AG08396 (cell line): ENCODE measurements around the gene TBX20.
A peak's percentile ranks its signal among the peaks of the same experiment; 100 is the strongest.

Experiments used
- DNase-seq: peaks from one replicate; pipeline ENCODE4 v3.0.0; 2012; ENCODE audit warnings: low spot score, mixed read lengths

Gene TBX20, protein sequence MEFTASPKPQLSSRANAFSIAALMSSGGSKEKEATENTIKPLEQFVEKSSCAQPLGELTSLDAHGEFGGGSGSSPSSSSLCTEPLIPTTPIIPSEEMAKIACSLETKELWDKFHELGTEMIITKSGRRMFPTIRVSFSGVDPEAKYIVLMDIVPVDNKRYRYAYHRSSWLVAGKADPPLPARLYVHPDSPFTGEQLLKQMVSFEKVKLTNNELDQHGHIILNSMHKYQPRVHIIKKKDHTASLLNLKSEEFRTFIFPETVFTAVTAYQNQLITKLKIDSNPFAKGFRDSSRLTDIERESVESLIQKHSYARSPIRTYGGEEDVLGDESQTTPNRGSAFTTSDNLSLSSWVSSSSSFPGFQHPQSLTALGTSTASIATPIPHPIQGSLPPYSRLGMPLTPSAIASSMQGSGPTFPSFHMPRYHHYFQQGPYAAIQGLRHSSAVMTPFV

GRCh38 chr7:35253710-35254495 lies at the start of gene TBX20:
Gene TBX20 (minus strand): TSS chr7:35254100. CDS start chr7:35253620, 480 bp downstream.
- DNase-seq, result peak; percentile 58

DNA sequence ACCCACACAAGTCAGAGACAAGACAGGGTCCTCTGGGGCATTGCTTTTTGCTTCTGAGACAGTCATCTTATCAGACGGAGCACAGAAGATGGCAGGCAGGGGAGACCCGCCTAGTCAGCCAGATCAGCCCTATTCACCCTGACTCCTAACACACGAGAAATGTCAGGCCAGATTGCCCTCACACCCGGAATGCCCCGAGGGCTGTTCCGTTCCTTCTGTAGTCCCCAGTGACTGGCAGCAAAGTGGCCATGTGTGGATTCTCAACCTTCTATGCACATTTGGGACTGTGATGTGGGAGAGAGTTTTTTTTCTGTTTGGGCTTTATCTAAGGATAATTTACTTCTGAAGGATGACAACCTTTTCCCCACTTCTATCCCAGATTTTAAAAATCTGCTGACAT lies 35.5 kb upstream of the TBX20 start:
- no peak for DNase-seq

DNA sequence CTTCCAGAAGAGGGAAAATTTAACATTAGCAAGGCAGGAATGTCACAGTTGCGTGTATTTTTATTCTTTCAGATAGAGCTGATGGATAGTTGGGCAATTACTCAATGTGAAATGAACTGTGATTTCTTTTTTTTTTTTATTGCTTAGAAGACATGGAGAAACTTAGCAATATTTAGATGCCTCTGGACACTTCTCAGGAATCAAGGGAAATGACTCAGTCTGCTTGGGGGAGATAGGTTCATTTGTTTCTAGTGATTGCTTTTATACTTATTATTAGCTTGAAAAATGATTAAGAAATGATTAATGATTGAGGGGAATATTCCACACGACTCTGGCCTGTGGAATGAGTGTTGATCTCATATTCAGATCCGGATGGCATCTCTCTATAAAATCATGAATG lies 33.1 kb upstream of the TBX20 start:
- no peak for DNase-seq

DNA sequence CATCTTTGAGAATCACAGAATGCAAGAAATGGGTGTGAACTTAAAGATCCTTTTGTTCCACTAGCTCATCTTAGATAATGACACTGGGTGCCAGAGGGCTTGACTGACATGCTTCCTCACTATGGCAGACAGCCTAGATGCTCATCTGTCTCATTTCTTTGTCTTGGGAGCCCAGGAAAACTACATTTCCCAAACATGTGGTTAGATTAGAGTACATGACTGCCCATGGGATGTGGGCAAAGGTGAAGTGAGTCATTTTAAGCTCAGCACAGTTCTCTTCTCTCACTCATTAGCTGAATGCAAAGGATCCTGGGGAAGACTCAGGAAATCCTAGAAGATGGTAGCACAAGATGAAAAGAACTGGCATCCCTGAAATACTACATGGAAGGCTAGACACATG lies 32.5 kb upstream of the TBX20 start:
- no peak for DNase-seq

DNA sequence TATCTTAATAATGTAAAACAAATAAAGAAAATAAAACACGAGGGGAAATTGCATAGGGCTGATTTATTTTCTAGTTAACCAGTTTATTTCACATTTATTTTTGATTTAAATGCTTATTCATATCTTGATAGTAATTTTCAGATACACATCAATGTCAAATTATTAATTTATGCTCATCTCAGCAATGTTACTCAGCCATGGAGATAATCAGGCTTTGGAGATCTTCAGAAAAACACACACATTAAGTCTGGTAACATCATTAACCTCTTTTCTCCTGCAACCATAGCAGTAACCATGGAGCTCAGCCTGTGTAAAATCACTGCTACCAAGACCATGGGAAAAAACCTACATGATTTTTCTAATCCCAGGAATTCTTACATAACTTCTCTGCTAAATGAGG lies 31.9 kb upstream of the TBX20 start:
- DNase-seq, result no peak

- no peak for DNase-seq
Observed at GRCh38 chr7:35280902-35281301, 27.0 kb upstream of the TBX20 start.

DNA sequence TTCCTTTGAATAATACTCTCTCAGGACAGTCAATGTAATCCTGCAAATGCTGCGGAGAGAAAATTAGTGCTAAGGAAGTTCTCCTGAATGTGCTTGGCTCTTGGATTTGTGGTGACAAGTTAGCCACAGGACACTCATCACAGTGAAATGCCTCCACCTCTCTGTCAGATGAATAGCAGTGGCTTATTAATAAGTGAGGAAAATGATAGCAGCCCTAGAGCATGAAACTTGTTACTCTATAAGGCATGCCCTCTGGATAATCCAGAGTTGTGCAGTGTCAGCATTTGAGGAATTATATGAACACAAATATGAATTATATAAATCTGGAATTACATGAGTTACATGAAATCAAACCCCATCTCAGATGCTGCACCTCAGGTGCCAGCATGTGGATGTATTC lies 23.5 kb upstream of the TBX20 start:
- DNase-seq, result no peak

DNA sequence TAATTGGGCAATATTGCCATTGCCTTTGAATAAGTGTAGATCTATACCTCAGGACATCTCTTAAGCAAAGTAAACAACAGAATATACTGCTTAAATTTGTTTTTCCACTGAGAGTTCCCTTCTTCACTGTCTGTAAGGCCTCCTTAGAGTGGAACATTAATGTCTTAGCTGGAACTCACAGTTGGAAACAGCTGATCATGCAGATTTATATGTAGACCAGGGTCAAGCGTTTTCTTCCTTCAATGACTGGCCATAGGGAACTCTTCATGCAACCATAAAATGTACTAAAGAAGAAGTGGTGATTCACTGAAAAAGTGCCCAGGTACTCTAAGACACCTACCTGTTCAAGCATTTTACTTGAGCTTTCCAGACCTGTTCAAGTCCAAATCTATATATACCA lies 18.3 kb upstream of the TBX20 start:
- no peak for DNase-seq

- DNase-seq, result no peak
Observed at GRCh38 chr7:35268953-35269352, 15.1 kb upstream of the TBX20 start.

DNA sequence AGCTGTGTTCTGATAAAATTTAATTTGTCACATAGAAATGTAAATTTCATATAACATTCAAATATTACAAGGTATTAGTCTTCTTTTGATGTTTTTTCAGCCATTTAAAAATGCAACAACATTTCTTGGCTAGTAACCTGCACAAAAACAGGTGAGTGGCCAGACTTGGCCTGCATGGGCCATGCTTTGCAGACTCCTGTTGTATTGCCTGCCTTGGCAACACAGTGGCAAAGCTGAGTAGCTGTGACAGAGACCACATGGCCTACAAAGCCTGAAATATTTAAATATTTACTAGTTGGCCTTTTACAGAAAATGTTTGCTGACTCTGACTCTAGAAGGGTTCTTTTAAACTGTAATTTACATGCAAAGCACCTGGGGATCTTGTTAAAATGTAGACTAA lies 13.5 kb upstream of the TBX20 start:
- DNase-seq, result no peak

DNA sequence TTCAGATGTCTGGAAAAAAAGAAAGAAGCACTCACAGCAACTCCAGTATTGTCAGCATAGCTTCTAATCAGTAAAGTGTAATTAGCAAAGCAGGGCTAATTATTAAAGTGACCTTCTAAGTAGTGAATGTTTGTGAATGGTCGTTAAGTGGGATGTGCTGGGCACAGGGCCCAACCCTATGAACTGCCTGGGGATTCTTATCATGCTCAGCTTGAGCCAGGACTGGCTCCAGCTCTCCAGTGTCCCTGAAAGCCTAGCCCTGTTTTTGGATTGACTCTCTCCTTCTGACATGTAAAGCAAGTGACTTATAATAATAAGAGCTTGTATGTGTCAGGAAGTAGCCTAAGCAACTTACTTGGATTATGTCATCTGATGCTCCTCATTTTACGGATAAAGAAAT lies 9.5 kb upstream of the TBX20 start:
- no peak for DNase-seq

- DNase-seq, result no peak
Observed at GRCh38 chr7:35261476-35262285, 7.8 kb upstream of the TBX20 start.

DNA sequence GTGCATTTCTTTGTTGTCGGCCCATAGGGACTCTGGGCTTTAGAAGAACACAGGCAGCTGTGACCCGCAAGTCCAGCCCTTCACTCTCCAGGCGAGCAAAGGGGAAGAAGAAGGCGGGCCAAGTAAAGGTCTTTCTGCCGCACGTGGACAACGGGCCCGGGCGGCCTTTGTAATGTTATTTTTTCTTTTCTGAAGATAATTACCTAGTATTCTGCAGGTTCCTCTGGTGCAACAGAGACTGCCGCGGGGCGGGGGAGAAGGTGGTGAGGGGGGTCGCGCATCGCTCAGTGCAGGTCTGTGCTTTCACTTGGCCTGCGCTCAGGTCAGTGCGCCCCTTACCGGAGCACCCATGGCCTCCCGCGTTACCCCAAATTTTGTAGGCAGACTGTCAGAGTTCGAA lies 7.1 kb upstream of the TBX20 start:
- DNase-seq, result no peak

- no peak for DNase-seq
Observed at GRCh38 chr7:35260246-35260645, 6.3 kb upstream of the TBX20 start.

DNA sequence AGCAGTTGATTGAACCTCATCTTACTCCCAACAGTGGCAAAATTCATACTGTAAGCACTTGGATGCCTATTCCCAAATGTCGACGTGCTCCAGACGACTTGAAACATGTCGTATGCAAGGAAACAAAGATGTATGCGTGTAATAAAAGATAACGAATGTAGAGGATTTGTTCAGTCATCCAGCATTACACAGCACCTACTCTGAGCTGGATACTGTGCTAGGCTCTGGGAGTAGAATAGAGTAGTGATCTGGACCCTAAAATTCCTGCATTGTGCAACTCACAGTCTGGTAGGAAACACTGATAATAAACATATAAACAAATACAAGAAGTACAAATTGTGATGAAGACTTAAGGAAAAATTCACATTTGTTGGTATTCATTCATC lies 5.6 kb upstream of the TBX20 start:
- no peak for DNase-seq

DNA sequence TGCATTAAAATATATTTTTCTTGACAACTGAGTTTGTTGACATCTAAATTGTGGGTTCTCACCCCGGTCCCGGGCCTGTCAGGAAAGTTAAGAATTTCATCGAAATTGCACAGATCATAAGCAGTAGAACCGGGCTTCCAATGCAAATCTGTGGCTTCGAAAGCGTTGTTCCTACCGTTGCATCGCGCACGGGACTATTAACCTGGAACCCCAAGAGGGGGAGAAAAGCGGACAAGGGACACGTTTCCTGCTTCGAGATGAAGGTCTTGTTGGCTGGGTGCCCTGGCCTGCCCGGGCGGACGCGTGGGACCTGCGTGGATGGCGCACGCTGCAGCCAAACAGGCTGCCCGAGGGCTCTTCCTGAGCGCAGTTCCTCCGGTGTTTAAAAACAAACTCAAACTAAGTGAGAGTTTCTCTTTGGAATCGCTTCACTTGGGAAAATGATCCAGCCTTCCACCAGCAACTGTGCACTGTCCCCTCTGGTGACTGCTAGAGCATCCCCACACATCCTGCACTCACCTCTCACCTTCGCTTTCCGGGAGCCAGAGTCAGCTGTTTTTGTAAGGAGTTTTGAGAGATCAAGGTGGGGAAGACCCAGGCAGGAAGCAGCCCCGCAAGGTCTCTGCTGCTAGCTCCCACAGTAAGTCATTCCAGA lies 5.1 kb upstream of the TBX20 start:
- DNase-seq, result no peak

DNA sequence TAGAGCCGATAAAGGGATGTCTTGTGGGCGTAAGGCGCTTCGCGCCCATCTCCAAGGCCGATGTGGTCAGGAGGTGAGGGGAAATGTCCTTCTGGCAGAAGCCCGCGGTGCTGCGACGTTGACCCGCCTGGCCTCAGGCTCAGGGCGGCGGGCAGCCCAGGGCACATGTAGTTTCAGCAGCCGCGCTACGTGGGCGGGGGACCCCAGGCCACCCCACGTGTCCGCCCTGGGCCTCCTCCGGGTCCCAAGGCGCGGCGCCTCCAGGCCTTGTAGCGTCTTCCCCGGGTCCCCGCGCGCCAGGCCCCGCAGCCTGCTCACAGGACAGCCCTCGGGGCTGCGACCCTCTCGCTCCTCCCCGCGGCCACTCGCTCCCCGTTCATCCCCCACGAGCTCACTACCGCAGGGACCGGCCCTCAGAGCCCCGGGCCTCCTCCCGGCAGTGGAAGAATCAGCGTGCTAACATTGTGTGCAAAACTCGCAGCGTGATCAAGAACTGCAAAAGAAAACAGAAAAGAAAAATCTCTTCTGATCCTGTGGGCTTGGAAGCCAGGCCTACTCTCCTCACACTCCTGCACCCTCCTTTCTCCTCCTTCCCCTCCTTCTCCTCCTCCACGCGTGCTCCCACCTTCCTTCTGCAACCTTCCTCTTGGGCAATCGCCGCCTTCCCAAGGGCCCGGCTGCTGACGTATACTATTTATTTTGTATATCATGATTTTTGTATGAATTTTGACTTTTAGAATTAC lies 4.4 kb upstream of the TBX20 start:
- DNase-seq, result no peak

GRCh38 chr7:35257251-35258124 lies 3.6 kb upstream of the TBX20 start:
- DNase-seq, result no peak

DNA sequence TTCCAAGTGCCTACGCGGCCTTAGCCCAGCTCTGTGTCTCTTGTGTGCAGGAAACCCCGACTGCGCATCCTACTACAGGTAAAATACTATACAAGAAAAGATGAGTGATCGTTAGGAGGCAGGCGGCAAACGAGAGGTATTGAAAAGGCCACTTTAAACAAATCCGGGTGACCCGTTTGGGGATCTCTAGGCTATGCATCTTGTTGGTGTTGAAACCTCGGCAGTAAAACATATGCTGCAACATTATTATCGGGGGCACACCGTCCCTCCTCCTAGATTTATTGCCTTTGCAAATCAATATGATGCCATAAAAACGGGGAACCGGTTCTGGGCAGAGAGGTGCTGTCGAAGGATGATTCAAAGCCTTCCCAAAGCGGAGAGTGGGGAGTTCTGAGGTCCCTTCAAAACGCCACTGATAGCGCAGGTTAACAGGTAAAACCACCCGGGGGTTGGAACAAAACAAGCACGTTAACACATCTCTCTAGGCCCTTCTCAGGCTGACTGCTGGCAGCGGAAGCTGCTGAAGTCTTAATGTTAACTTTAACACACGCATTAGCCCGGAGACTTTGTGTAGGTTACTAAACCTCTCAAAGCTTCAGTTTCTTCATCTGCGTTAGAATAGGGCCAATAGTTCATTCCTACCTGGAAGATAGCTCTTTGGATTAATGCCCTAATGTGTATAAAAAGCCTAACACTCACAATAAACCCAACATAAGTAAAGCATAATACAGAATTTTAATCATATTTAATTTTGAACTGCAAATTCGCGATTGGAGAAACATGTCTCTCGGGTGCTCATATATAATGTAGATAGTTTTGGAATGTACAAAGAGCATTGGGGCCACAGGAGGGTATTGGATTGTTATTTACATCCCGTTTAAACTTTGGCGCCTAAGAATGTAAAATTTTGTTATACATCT lies 2.6 kb upstream of the TBX20 start:
- no peak for DNase-seq
